K562 (cell line): ENCODE data around the gene DPP10. TPM values are rescaled to one million over a fixed set of nuclear protein-coding genes. Genes with fewer than 3 reads are reported as not detected.

Source experiments
- ATAC-seq: fragments of 200-7000 bp; cut with Tn5 transposase; 3 replicates; pipeline ENCODE4 v1.9.1; 2020; ENCODE audit warnings: moderate library complexity
- BruUV-seq: library from RNA; stranded (reverse); fragments of 400-500 nt; replicated peaks from 2 replicates; lab custom pipeline; 2021; lab: Mats Ljungman, UMichigan
- CTCF ChIA-PET: fragments of 300-600 bp; formaldehyde crosslinking; extraction: SDS; loops from one replicate; lab custom pipeline; 2021; ENCODE audit warnings: low intra/inter-chr PET ratio; lab: Yijun Ruan, JAX
- POLR2A ChIA-PET: fragments of 300-600, 350-650 bp; sonication (Branson Sonifier 250); formaldehyde crosslinking; extraction: SDS; loops from one replicate; lab custom pipeline; 2021; ENCODE audit warnings: antibody characterized with exemption, inconsistent platforms; lab: Yijun Ruan, JAX
- DNase-seq, 4 experiments: peaks; one replicate each; pipeline versions ENCODE4 v3.0.0 to v3.0.0-alpha.2; 2011 to 2018; ENCODE audit warnings: low spot score in 3 of 4, mixed read lengths in 3 of 4; ENCODE audit errors: extremely low read depth in 1 of 4
- FAIRE-seq: peaks from 2 replicates; lab custom pipeline; 2011; peaks lifted over from hg19 to GRCh38; lab: Jason Lieb, UNC
- H2AFZ ChIP-seq: 2 replicates; pipeline ENCODE4 v1.6.0; 2011; ENCODE audit warnings: low read depth, low read length, control low read depth, inconsistent platforms
- H3K27ac ChIP-seq: fragments of 200-600 bp; 3 replicates; pipeline ENCODE4 v1.8.0; 2011; ENCODE audit warnings: low read depth, mild to moderate bottlenecking, control low read depth, inconsistent platforms, low read length, moderate library complexity, mixed read lengths; ENCODE audit errors: extremely low read depth
- H3K27me3 ChIP-seq, 2 experiments: fragments of 300-600 bp in 1 of 2; 2 replicates in 1 of 2; 3 replicates in 1 of 2; pipeline versions ENCODE4 v1.6.0 to v1.8.0; 2011; ENCODE audit warnings: inconsistent platforms in 2 of 2, low read length in 2 of 2, mild to moderate bottlenecking in 1 of 2, mixed read lengths in 1 of 2, moderate library complexity in 1 of 2; ENCODE audit not compliant: control insufficient read depth in 2 of 2, insufficient read depth in 2 of 2
- H3K36me3 ChIP-seq: fragments of 300-600 bp; 3 replicates; pipeline ENCODE4 v1.8.0; 2011; ENCODE audit warnings: mild to moderate bottlenecking, low read length, inconsistent platforms; ENCODE audit not compliant: control insufficient read depth, insufficient read depth
- H3K4me1 ChIP-seq, 2 experiments: fragments of 200-600 bp in 1 of 2; replicated peaks in 1 of 2; 2 replicates in 1 of 2; 3 replicates in 1 of 2; pipeline versions ENCODE4 v1.5.1 to v1.8.0; 2011; ENCODE audit warnings: inconsistent platforms in 2 of 2, low read length in 2 of 2, mild to moderate bottlenecking in 1 of 2, mixed read lengths in 1 of 2, moderate library complexity in 1 of 2; ENCODE audit not compliant: control insufficient read depth in 2 of 2, insufficient read depth in 2 of 2
- H3K4me2 ChIP-seq: 2 replicates; pipeline ENCODE4 v1.6.1; 2011; ENCODE audit warnings: low read length, control low read depth, inconsistent platforms, mixed read lengths; ENCODE audit not compliant: insufficient read depth
- H3K4me3 ChIP-seq: fragments of 200-600 bp; sonication (generic), shearing (Covaris generic); 2 replicates; pipeline ENCODE4 v1.5.1; 2016; ENCODE audit warnings: control low read depth, inconsistent platforms
- H3K79me2 ChIP-seq: fragments of 200-600 bp; 3 replicates; pipeline ENCODE4 v1.8.0; 2011; ENCODE audit warnings: low read length, inconsistent platforms; ENCODE audit not compliant: control insufficient read depth, insufficient read depth
- H3K9ac ChIP-seq, 2 experiments: 2 replicates each; pipeline versions ENCODE4 v1.6.0 to v1.6.1; 2011; ENCODE audit warnings: low read depth in 2 of 2, low read length in 2 of 2, control low read depth in 1 of 2, inconsistent platforms in 1 of 2, mild to moderate bottlenecking in 1 of 2, mixed read lengths in 1 of 2; ENCODE audit not compliant: insufficient read depth in 1 of 2
- H3K9me1 ChIP-seq: one replicate; pipeline ENCODE4 v1.6.0; 2011; ENCODE audit warnings: inconsistent platforms, mild to moderate bottlenecking, low read length, moderate library complexity; ENCODE audit not compliant: control insufficient read depth, insufficient read depth
- H3K9me3 ChIP-seq: replicated peaks from 2 replicates; pipeline ENCODE4 v1.5.1; 2011; ENCODE audit warnings: low read depth, low read length, inconsistent platforms; ENCODE audit not compliant: control insufficient read depth, insufficient read depth
- H4K20me1 ChIP-seq: replicated peaks from 2 replicates; pipeline ENCODE4 v1.6.1; 2011; ENCODE audit warnings: low read length, inconsistent platforms, mixed read lengths; ENCODE audit not compliant: control insufficient read depth, insufficient read depth
- WGBS: fragments of 100-300 bp; shearing (Covaris generic); methylation state at CpG from one replicate; pipeline ENCODE4 v1.1.6; 2016; ENCODE audit warnings: low coverage, mixed read lengths; ENCODE audit not compliant: insufficient coverage; ENCODE audit errors: missing lambda C conversion rate; 5-methylcytosine and 5-hydroxymethylcytosine counted together
- in situ Hi-C: fragments of 300-500 bp; cut with MboI; formaldehyde crosslinking; loops from 4 replicates; pipeline ENCODE4 v1.15.0; 2018; ENCODE audit warnings: inconsistent platforms, mixed read lengths
- intact Hi-C: fragments of 100-400 bp; cut with micrococcal nuclease; formaldehyde crosslinking; loops from 2 replicates; pipeline ENCODE4 v1.14.2; 2022
- polyA plus RNA-seq, 8 experiments: library from polyadenylated mRNA; depleted of rRNA in 4 of 8; stranded (reverse) in 5 of 8; unstranded in 3 of 8; fragments of >200 nt; fragmentation: Nextera tagmentation in 2 of 8; fragmentation: Illumina TruSeq in 1 of 8; extraction: Ambion mirVana in 2 of 8; extraction: Trizol in 1 of 8; gene quantifications; 2 replicates each; pipeline versions ENCODE4 v1.2.1 to v1.2.3, GENCODE V29; 2011 to 2014; ENCODE audit warnings: inconsistent platforms in 1 of 8, missing spikeins in 1 of 8
- total RNA-seq, 7 experiments: library from RNA; depleted of rRNA in 6 of 7; stranded (reverse); fragments of >200 nt in 6 of 7; fragmentation: Illumina TruSeq in 2 of 7; extraction: Trizol in 2 of 7; gene quantifications; 2 replicates each; pipeline versions ENCODE4 v1.2.1 to v1.2.3, GENCODE V29; 2011 to 2021; ENCODE audit warnings: low replicate concordance in 1 of 7
- TF ChIP-seq, protein P1 (sequence below): fragments of 200-600 bp; sonication (generic); IDR thresholded peaks from one replicate; pipeline ENCODE4 v1.6.1; 2012; ENCODE audit warnings: mild to moderate bottlenecking, low read depth, low read length, inconsistent platforms
- TF ChIP-seq, protein P2 (sequence below), 2 experiments: fragments of 450-650 bp; formaldehyde crosslinking in 1 of 2; IDR thresholded peaks; 2 replicates each; pipeline versions ENCODE4 v1.4.0 to v1.6.1; 2014 to 2020; ENCODE audit warnings: mild to moderate bottlenecking in 2 of 2, borderline replicate concordance in 1 of 2, low read depth in 1 of 2

The DPP10 gene
- total and polyA plus RNA-seq, 9 of the 15 experiments (the other 6 are each of a cell fraction or from before 2014, with no cell fraction given) = not detected

DNA sequence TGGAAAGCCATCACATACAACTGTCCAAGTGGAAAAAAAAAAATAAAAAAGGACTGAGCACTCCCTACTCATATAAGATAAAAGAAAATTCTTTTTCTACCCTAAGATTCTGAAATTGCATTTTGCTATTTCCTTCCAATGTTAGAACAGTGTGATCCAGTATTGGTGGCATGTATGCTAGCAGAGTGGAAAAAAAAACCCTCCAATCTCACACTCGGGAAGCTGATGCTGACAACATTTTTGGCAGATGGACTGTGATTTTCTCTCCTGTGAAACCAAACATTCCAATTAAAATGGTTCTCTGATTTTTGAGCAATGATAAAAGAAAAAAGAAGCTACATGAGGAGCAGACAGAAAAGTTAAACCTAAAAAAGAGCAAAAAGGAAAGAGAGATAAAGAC, 419.8 kb downstream of the DPP10 start:
- H3K9me1 ChIP-seq = no peaks in the 10 kb centered on the region
- no peak overlapping the region for H3K4me3 ChIP-seq
- intact Hi-C loops (no loop called here), in situ Hi-C loops (no loop called here)
- H3K9ac ChIP-seq = no peak overlapping the region
- POLR2A ChIA-PET = no interaction called here
- no TSS peak for BruUV-seq
- ATAC-seq (no peak), FAIRE-seq (no peak), DNase-seq (no peak)
- no peak overlapping the region for H2AFZ ChIP-seq
- 0% methylated on average over 1 of the region's 1 CpG for WGBS
- no peaks in the 10 kb centered on the region for H4K20me1 ChIP-seq
- H3K79me2 ChIP-seq = no peaks in the 10 kb centered on the region
- no peaks in the 10 kb centered on the region for H3K27me3 ChIP-seq
- H3K4me2 ChIP-seq = no peak overlapping the region
- H3K4me1 ChIP-seq = no peaks in the 10 kb centered on the region
- H3K36me3 ChIP-seq = no peaks in the 10 kb centered on the region
- H3K9me3 ChIP-seq = no peaks in the 10 kb centered on the region
- CTCF ChIA-PET = no interaction called here
- no peak overlapping the region for H3K27ac ChIP-seq
- TF ChIP-seq, protein P1, sequence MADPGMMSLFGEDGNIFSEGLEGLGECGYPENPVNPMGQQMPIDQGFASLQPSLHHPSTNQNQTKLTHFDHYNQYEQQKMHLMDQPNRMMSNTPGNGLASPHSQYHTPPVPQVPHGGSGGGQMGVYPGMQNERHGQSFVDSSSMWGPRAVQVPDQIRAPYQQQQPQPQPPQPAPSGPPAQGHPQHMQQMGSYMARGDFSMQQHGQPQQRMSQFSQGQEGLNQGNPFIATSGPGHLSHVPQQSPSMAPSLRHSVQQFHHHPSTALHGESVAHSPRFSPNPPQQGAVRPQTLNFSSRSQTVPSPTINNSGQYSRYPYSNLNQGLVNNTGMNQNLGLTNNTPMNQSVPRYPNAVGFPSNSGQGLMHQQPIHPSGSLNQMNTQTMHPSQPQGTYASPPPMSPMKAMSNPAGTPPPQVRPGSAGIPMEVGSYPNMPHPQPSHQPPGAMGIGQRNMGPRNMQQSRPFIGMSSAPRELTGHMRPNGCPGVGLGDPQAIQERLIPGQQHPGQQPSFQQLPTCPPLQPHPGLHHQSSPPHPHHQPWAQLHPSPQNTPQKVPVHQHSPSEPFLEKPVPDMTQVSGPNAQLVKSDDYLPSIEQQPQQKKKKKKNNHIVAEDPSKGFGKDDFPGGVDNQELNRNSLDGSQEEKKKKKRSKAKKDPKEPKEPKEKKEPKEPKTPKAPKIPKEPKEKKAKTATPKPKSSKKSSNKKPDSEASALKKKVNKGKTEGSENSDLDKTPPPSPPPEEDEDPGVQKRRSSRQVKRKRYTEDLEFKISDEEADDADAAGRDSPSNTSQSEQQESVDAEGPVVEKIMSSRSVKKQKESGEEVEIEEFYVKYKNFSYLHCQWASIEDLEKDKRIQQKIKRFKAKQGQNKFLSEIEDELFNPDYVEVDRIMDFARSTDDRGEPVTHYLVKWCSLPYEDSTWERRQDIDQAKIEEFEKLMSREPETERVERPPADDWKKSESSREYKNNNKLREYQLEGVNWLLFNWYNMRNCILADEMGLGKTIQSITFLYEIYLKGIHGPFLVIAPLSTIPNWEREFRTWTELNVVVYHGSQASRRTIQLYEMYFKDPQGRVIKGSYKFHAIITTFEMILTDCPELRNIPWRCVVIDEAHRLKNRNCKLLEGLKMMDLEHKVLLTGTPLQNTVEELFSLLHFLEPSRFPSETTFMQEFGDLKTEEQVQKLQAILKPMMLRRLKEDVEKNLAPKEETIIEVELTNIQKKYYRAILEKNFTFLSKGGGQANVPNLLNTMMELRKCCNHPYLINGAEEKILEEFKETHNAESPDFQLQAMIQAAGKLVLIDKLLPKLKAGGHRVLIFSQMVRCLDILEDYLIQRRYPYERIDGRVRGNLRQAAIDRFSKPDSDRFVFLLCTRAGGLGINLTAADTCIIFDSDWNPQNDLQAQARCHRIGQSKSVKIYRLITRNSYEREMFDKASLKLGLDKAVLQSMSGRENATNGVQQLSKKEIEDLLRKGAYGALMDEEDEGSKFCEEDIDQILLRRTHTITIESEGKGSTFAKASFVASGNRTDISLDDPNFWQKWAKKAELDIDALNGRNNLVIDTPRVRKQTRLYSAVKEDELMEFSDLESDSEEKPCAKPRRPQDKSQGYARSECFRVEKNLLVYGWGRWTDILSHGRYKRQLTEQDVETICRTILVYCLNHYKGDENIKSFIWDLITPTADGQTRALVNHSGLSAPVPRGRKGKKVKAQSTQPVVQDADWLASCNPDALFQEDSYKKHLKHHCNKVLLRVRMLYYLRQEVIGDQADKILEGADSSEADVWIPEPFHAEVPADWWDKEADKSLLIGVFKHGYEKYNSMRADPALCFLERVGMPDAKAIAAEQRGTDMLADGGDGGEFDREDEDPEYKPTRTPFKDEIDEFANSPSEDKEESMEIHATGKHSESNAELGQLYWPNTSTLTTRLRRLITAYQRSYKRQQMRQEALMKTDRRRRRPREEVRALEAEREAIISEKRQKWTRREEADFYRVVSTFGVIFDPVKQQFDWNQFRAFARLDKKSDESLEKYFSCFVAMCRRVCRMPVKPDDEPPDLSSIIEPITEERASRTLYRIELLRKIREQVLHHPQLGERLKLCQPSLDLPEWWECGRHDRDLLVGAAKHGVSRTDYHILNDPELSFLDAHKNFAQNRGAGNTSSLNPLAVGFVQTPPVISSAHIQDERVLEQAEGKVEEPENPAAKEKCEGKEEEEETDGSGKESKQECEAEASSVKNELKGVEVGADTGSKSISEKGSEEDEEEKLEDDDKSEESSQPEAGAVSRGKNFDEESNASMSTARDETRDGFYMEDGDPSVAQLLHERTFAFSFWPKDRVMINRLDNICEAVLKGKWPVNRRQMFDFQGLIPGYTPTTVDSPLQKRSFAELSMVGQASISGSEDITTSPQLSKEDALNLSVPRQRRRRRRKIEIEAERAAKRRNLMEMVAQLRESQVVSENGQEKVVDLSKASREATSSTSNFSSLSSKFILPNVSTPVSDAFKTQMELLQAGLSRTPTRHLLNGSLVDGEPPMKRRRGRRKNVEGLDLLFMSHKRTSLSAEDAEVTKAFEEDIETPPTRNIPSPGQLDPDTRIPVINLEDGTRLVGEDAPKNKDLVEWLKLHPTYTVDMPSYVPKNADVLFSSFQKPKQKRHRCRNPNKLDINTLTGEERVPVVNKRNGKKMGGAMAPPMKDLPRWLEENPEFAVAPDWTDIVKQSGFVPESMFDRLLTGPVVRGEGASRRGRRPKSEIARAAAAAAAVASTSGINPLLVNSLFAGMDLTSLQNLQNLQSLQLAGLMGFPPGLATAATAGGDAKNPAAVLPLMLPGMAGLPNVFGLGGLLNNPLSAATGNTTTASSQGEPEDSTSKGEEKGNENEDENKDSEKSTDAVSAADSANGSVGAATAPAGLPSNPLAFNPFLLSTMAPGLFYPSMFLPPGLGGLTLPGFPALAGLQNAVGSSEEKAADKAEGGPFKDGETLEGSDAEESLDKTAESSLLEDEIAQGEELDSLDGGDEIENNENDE = no peak
- TF ChIP-seq, protein P2, sequence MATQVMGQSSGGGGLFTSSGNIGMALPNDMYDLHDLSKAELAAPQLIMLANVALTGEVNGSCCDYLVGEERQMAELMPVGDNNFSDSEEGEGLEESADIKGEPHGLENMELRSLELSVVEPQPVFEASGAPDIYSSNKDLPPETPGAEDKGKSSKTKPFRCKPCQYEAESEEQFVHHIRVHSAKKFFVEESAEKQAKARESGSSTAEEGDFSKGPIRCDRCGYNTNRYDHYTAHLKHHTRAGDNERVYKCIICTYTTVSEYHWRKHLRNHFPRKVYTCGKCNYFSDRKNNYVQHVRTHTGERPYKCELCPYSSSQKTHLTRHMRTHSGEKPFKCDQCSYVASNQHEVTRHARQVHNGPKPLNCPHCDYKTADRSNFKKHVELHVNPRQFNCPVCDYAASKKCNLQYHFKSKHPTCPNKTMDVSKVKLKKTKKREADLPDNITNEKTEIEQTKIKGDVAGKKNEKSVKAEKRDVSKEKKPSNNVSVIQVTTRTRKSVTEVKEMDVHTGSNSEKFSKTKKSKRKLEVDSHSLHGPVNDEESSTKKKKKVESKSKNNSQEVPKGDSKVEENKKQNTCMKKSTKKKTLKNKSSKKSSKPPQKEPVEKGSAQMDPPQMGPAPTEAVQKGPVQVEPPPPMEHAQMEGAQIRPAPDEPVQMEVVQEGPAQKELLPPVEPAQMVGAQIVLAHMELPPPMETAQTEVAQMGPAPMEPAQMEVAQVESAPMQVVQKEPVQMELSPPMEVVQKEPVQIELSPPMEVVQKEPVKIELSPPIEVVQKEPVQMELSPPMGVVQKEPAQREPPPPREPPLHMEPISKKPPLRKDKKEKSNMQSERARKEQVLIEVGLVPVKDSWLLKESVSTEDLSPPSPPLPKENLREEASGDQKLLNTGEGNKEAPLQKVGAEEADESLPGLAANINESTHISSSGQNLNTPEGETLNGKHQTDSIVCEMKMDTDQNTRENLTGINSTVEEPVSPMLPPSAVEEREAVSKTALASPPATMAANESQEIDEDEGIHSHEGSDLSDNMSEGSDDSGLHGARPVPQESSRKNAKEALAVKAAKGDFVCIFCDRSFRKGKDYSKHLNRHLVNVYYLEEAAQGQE (IDR thresholded peaks at IDR 0.05; ENCODE audit: borderline replicate concordance) = no peak
- TF ChIP-seq, protein P2 (CRISPR knock-in tag; IDR thresholded peaks at IDR 0.05; ENCODE audit: low read depth) = no peak
